ENCODE results near the gene RAC3. TPM values are rescaled to one million over a fixed set of nuclear protein-coding genes. Genes with fewer than 3 reads are reported as not detected.

Gene RAC3
- total RNA-seq, 4 donors from 2014 or later, result 11.8 to 23.8 (median 14.4) TPM

DNA sequence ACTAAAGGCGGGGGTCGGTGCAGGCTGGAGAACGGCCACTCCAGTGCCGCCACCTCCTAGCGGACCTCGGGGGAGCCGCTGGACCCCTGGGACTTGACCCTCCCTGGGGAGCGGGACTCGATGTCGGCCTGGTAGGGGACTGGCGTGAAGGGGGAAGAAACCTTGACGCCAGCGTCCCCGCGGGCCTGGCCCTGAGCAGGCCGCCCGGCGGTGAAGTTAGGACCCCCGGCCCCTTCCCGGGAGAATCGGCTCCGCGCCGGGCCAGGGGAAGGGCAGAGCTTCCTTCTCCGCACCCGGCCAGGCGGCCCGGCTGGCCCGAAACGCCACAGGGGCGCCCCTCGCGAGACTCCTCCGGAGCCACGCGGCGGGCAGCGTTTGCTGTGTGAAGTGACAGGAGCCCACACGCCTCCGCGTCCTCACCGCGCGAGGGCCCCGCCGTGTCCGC is 33.7 kb downstream of the RAC3 start:
- H3K4me3 ChIP-seq (replicated peaks in 1 of 3), result peak overlapping the region; percentile 47 to 91 (median 79)
- H3K36me3 ChIP-seq, result peaks cover 14 to 27% of the 10 kb centered on the region in 2 donors
- intact Hi-C loops (cut with DNase I), result no loop called here
- no peaks in the 10 kb centered on the region for H3K9me3 ChIP-seq
- TF ChIP-seq POLR2A (IDR thresholded peaks at IDR 0.05), result no peak
- TF ChIP-seq, protein P1, sequence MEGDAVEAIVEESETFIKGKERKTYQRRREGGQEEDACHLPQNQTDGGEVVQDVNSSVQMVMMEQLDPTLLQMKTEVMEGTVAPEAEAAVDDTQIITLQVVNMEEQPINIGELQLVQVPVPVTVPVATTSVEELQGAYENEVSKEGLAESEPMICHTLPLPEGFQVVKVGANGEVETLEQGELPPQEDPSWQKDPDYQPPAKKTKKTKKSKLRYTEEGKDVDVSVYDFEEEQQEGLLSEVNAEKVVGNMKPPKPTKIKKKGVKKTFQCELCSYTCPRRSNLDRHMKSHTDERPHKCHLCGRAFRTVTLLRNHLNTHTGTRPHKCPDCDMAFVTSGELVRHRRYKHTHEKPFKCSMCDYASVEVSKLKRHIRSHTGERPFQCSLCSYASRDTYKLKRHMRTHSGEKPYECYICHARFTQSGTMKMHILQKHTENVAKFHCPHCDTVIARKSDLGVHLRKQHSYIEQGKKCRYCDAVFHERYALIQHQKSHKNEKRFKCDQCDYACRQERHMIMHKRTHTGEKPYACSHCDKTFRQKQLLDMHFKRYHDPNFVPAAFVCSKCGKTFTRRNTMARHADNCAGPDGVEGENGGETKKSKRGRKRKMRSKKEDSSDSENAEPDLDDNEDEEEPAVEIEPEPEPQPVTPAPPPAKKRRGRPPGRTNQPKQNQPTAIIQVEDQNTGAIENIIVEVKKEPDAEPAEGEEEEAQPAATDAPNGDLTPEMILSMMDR (IDR thresholded peaks at IDR 0.05), result no peak
- WGBS, 2 donors, result 3% methylated on average over 8 of the region's 47 CpGs; no CpG with 5 or more reads in 1 of the 2 donors
- peaks cover 20 to 28% of the 10 kb centered on the region in 2 donors for H3K4me1 ChIP-seq
- DNase-seq, result peak; percentile 15 to 27
- H3K27ac ChIP-seq, result peak overlapping the region; percentile 36 to 79 (median 45)
- H3K27me3 ChIP-seq, result no peaks in the 10 kb centered on the region

DNA sequence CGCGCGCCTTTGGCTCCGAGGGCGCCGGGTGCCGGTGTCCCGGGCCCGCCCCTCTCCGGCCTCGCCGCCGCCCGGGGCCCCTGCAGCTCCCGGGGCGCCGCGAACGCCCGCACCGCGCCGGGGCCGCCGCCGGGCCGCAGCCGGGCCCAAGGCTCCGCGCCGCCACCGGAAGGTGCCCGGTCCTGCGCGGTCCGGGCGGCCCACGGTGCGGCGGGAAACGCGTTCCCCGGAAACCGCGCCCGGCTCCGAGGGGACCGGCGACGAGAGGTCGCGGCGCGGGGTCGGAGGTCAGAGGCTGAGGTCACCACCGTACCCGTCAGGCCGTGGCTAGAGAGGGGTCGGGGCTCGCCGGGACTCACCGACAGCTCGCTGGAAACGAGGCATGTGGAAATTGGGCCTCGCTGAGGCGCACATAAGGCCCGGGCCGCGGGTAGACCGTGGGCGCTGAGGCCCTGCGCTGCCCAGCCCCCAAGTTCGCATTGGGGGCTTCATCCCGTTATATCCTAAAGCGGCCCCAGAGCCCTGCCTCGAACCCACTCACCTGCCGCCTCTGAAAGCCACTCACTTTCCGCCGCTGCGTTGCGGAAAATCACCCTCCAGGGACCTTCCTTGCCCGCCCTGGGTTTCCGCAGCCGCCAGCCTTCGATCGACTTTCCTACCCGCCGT is 34.3 kb downstream of the RAC3 start, which contains the start of gene DUS1L:
TSS of gene DUS1L (minus strand) at position 167 of the 666 bp plus-strand sequence. CDS start 745 bp downstream, outside the sequence.
- Histone ChIP-seq H3K9me3 (no peaks in the 10 kb centered on the region), H3K27me3 (no peaks in the 10 kb centered on the region), H3K4me3 (replicated peaks in 1 of 3) (peak within 1 kb of the TSS; percentile 47 to 91 (median 79)), H3K4me1 (peaks cover 20 to 28% of the 10 kb centered on the region in 2 donors), H3K36me3 (peaks cover 9 to 22% of the 10 kb centered on the region in 2 donors), H3K27ac (peak within 1 kb of the TSS; percentile 84 to 94 (median 85))
- 23 to 32% methylated on average over 23 to 40 of the region's 88 CpGs for WGBS, 2 donors
- DNase-seq, result peak; percentile 44 to 45
- TF ChIP-seq, protein P1 (IDR thresholded peaks at IDR 0.05), result no peak
- TF ChIP-seq POLR2A (IDR thresholded peaks at IDR 0.05), result peak; percentile 4 to 55
- intact Hi-C loops (cut with DNase I), result no loop called here

DNA sequence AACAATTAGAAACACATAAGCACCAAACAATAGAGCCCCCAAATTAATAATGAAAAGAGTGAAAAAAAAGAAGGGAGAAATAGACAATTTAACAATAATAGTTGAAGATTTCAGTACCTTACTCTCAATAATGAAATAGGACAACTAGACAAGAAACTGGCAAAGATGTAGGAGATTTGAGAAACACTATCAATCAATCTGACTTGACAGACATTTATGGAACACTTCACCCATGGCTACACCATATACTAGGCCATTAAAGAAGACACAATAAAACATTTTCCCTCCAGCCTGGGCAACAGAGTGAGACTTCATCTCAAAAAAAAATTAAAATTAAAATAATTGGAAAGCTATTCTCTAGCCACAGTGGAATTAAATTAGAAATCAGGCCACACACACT is 39.1 kb downstream of the RAC3 start:
- TF ChIP-seq POLR2A (IDR thresholded peaks at IDR 0.05), result no peak
- TF ChIP-seq, protein P1 (IDR thresholded peaks at IDR 0.05), result no peak
- DNase-seq, result no peak
- intact Hi-C loops (cut with DNase I), result no loop called here
- H3K36me3 ChIP-seq, result no peaks in the 10 kb centered on the region
- no peaks in the 10 kb centered on the region for H3K9me3 ChIP-seq
- peaks cover 7 to 9% of the 10 kb centered on the region in 2 donors for H3K4me1 ChIP-seq
- H3K4me3 ChIP-seq (replicated peaks in 1 of 3), result no peak overlapping the region
- H3K27ac ChIP-seq, result no peak overlapping the region
- no peaks in the 10 kb centered on the region for H3K27me3 ChIP-seq

DNA sequence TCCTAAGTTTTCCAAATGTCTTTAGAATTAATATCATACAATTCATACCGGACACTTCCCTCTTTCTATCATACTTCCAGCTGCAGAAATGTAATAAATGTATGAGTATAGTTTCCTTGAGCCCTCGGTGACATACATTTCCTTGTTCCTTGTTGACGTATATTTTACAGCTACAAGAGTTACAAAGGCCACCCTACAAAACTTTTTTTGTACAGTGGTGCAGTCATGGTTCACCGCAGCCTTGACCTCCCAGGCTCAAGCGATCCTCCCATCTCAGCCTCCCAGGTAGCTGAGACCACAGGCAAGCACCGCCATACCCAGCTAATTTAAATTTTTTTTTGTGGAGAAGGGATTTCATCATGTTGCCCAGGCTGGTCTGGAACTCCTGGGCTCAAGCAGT is 41.3 kb downstream of the RAC3 start:
- no peak overlapping the region for H3K27ac ChIP-seq
- WGBS, 2 donors, result 86 to 92% methylated on average over 6 of the region's 6 CpGs
- H3K36me3 ChIP-seq, result no peaks in the 10 kb centered on the region
- no peak for TF ChIP-seq POLR2A (IDR thresholded peaks at IDR 0.05)
- TF ChIP-seq, protein P1 (IDR thresholded peaks at IDR 0.05), result no peak
- no peak overlapping the region for H3K4me3 ChIP-seq (replicated peaks in 1 of 3)
- no peaks in the 10 kb centered on the region for H3K9me3 ChIP-seq
- no peaks in the 10 kb centered on the region for H3K4me1 ChIP-seq
- no peak for DNase-seq
- H3K27me3 ChIP-seq, result no peaks in the 10 kb centered on the region
- intact Hi-C loops (cut with DNase I), result no loop called here

DNA sequence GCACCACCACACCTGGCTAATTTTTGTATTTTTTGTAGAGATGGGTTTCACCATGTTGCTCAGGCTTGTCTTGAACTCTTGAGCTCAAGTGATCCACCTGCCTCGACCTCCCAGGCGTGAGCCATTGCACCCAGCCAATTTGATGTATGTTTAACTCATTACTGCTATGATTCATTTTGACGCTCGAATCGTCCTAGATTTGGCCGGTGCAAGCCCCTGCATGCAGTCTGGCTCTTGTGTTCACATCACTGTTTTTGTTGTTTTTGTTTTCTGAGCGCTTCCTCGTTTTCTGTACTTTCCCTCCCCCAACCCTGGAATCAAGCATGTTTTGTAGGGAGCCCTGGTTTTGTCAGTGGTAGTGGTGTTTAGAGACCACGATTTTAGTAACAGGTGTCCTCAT is 42.0 kb downstream of the RAC3 start:
- Histone ChIP-seq H3K27ac (no peak overlapping the region), H3K4me1 (no peaks in the 10 kb centered on the region), H3K27me3 (no peaks in the 10 kb centered on the region), H3K4me3 (replicated peaks in 1 of 3) (no peak overlapping the region), H3K36me3 (no peaks in the 10 kb centered on the region), H3K9me3 (no peaks in the 10 kb centered on the region)
- intact Hi-C loops (cut with DNase I), result no loop called here
- WGBS, 2 donors, result 73 to 78% methylated on average over 9 of the region's 9 CpGs
- TF ChIP-seq, protein P1 (IDR thresholded peaks at IDR 0.05), result no peak
- no peak for TF ChIP-seq POLR2A (IDR thresholded peaks at IDR 0.05)
- DNase-seq, result no peak
